Embryonic facial prominence (tissue), 1 donor: ENCODE measurements around the gene OOSP3.
"Not testable (repeated sequence)": the region's sequence is repeated elsewhere in the genome, so short reads cannot be mapped to it uniquely, and the experiment has no call there.

Source experiments
- DNase-seq: peaks from one replicate; pipeline ENCODE4 v3.0.0-alpha.2; 2016; ENCODE audit errors: extremely low spot score

Gene OOSP3, protein sequence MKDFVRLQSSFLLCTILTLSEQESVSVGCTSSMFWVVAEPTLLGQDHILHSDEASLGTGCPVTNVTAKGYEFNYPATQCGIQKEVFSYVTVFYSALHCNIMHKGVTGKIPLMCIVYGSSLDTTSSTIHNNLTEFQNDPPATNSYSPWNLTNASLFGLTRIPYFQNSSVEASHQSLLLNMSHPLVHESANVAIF

DNA sequence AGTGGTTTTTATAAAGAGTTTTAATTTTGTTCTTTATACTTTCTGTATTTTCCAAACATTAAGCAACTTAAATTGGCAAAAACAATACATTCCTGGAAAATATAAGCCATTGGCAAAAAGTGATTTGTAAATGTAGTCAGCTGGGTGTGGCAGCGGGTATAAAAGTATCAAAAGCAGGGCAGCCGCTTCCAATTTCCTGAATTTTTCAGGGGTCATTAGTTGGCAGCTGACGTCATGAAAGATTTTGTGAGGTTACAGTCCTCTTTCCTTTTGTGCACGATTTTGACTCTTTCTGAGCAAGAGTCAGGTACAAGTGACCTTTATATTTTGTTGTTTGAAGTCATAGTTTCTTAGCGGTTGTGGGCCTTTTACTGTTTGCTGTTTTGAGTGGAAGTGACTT lies at the start of gene OOSP3:
Gene OOSP3 (plus strand): TSS at position 208 of the 400 bp plus-strand sequence. CDS start 27 bp downstream, at position 235.
- DNase-seq: no peak

DNA sequence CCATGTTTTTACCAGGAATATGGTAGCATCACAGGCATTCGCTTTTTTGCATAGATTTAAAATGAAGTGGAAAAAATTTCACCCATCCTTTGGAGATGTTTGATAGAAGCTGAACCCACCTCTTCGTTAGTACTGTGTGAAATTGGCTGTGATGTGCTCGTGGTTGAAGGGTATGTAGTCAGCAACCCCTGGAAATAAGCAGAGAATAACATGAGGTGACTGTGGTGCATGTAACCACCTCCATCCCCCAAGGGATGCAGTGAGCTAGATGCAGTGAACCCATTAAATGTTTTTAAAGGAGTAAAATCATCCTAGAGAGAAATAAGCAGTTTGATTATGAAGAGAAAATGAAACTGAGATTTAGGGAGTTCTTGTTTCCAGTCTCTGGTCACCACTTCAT lies 49.2 kb upstream of the OOSP3 start:
- no peak for DNase-seq

DNA sequence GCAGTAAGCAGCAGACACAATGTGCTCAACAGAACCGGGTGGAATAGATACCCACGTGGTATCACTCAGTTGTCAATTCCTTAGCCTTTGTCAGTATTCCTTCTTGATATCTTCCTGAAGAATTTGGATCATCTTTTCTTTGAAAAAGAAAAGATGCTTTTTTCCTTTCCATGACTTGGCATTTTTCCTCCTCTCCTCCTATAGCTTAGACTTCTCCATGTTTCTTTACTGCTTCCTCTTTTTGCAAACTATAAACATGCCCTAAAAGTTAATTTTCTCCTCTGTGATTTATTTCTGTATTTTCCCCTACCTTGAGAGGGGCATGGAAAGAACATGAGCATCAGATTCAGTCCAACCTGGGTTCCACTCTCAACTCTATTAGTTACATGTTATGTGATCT lies 45.0 kb upstream of the OOSP3 start:
- DNase-seq: no peak

- DNase-seq: no peak
These were observed 39.0 kb upstream of the OOSP3 start for GRCh38 chr11:59839615-59840014.

DNA sequence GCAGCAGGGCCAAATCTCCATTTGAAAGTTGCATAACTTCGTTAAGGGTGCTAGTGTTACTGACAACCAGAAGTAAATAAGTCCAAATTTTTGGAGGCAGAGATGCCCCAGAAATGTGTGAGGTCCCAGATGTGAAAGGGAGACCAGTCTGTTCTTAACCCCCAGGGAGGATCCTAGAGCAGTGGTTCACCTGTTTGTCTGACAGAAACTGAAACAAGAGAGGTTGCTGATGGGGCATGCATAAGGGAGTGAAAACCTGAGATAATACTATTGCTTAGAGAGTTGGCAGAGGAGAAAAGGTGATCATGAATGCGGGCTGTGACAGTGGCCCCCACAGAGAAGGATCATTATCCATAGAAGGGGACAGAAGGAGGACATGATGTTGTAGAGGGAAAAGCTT lies 37.1 kb upstream of the OOSP3 start:
- DNase-seq: no peak

DNA sequence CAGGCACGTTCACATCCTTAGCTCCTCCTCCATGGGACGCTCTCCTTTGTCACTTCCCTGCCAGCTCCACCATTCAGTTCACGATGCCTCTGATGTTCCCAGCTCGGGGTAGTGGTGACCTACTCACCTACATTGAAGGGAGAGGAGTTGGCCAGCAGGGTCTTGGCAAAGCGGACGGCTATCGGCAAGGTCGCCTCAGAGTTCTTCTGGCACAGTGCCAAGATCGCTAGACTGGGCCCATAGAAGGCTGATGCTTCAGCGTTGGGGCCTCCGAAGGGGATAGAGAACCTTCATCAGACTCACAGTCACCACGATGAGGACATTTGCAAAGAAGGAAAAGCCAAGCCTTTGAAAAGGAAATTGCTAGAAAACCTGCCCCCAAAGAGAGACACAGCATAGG lies 36.3 kb upstream of the OOSP3 start:
- no peak for DNase-seq

DNA sequence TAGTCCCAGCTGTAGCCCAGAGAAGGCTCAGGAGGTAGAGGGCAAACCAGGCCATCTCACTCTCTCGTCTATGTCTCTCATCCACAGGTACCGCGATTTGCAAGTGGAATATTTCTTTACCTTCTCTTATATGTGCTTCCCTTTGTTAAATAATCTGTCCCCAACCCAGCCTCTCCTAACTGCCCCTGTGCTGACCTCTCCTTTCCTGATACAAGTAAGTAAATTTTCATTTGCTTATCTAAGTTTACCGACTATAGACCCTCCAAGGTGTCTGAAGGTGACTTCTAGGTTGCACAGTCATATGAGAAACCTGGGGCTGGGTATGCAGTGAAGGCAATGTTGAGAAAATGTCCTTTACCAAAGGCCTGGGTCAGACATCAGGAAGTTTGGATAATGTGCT lies 33.2 kb upstream of the OOSP3 start, which contains the start of gene CBLIF:
Gene CBLIF (minus strand): TSS at position 101 of the 400 bp plus-strand sequence. CDS start 46 bp downstream, at position 55.
- no peak for DNase-seq

DNA sequence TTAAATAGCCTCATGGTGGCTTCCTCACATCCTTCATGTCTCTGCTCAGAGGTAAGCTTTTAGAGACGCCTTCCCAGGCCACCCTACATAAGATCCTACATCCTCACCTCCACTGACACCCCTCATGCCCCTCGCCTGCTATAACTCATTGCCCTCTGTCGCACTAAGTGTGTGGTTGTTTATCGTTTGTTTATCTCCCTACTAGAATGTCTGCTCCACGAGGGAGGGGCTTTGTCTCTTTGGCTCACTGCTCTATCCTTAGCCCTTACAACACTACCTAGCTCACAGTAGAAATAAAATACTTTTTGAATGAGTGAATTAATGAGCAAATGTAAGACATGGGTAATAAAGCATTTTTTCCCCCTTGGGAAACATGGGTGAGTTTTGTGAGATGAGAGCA lies 32.0 kb upstream of the OOSP3 start:
- DNase-seq: no peak

DNA sequence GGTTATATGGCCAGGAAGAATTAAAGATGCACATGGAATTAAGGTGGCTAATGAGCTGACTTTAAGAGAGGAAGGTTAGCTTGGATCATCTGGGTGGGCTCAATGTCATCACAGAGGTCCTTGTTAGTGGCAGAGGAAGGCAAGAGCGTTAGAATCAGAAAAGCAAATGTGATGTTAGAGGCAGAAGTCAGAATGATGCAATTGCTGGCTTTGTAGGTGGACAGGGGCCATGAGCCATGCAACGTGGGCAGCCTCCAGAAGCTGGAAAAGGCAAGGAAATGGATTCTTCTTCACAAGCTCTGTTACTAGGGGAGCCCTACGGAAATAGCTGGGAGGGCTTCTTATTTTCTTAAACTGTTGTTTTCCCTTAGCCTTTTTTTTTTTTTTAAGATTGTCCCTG lies 31.0 kb upstream of the OOSP3 start:
- no peak for DNase-seq

GRCh38 chr11:59848439-59848838 lies 30.1 kb upstream of the OOSP3 start:
- DNase-seq: not testable (repeated sequence)

DNA sequence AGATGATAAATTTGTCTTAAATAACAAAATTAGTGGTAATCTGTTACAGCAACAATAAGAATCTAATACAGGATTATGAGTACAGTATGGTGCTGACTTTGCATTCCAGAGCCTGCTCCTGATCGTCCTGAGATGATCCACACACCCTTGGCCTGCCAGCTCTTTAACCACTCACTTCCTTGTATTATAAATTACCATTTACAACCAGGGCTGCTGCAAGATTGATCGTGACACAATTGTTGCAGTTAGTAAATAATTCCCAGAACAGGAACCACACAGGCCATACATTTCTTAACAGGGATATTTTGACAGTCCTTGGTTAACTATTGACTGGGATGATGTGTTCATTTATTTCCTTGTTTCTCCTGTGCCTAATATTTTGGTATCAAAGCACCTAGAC lies 29.5 kb upstream of the OOSP3 start:
- no peak for DNase-seq

DNA sequence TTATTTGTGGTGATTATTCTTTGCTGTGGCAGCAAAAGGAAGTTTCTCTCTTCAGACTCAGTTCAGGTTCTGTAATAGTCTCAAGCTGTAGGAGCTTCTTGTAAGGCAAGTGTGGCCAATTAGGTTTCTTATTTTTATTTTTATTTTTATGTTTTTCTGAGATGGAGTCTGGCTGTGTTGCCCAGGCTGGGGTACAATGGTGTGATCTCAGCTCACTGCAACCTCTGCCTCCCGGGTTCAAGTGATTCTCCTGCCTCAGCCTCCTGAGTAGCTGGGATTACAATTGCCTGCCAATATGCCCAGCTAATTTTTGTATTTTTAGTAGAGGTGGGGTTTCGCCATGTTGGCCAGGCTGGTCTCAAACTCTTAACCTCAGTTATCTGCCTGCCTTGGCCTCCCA lies 29.0 kb upstream of the OOSP3 start:
- DNase-seq: not testable (repeated sequence)

GRCh38 chr11:59851416-59851815 lies 27.2 kb upstream of the OOSP3 start:
- DNase-seq: not testable (repeated sequence)

GRCh38 chr11:59854871-59855270 lies 23.7 kb upstream of the OOSP3 start:
- no peak for DNase-seq

- no peak for DNase-seq
These were observed 20.8 kb upstream of the OOSP3 start for GRCh38 chr11:59857439-59858434.

GRCh38 chr11:59859673-59860072 lies 18.9 kb upstream of the OOSP3 start:
- DNase-seq: no peak

DNA sequence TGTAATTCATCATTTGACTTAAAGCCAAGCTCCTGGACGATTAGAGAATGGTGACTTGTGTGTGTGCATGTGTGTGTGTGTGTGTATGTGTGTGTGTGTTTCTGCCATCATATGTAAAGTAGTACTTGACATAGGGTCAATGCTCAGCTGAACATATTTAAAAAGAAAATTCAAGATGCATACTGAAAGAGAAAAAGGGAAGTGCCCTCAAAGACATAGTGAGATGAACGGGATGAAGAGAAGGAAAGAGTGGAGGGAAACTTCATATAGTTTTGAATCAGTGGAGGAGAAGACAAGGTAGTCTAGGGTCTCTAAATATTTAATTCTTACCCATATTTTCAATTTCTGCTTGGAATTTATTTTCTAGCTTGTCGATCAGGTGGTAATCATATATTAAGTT lies 16.3 kb upstream of the OOSP3 start:
- no peak for DNase-seq

DNA sequence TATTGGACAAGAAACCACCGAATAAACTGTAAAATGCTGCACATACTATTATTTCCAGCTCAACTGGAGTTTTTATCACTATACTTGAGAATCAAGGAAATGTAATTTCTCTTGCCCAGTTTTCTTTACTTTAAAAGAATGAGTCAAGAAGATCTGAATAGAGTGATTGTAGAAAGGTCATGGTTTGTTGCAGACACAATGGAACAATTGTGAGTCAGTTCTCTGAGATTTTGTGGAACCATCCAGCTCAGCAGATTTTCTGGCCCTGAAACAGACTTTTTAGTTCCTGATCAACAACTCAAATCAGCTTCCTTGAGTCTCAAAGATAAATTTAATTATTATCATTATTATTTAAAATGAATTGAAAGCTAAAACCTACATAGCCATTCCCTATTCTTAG lies 13.6 kb upstream of the OOSP3 start:
- DNase-seq: no peak

DNA sequence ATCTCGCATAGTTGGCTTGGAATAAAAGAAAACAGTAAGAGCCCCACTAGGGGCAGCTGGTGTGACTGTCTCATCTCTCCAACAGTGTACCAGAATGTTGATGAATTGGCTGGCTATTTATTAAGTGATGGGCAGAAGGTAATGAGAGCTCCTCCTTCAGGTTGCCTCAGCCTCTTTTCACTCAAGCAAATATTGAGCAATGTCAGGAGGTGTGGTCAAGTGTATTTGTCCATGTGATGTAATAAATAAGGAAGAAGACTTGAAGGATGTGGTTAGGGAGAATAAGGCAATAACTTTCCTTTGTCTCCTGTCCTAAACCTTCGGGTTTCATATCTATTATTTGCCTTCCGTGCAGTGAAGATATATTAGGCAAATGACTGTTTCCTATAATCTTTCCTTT lies 12.2 kb upstream of the OOSP3 start, which contains the start of gene TCN1:
Gene TCN1 (minus strand): TSS at position 91 of the 400 bp plus-strand sequence. CDS start 17 bp downstream, at position 74.
- no peak for DNase-seq

DNA sequence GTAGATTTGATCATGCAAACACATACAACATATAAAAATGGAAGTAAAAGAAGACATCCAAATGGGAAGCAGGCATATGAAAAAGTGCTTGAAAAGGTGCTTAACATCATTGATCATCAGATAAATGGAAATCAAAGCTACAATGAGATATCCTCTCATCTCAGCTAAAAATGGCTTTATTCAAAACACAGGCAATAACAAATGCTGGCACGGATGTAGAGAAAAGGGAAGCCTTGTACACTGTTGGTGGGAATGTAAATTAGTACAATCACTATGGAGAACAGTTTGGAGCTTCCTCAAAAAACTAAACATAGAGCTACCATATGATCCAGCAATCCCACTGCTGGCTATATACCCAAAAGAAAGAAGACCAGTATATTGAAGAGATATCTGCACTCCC lies 11.7 kb upstream of the OOSP3 start:
- no peak for DNase-seq

- DNase-seq: no peak
These were observed 10.6 kb upstream of the OOSP3 start for GRCh38 chr11:59867946-59868345.

GRCh38 chr11:59872076-59872475 lies 6.5 kb upstream of the OOSP3 start:
- DNase-seq: no peak
